GM19043 (cell line): ENCODE results near the gene DYNC1I2.
"Not testable (repeated sequence)": the region's sequence is repeated elsewhere in the genome, so short reads cannot be mapped to it uniquely, and the experiment has no call there.

Experiments used
- ATAC-seq: cut with Tn5 transposase; IDR thresholded peaks from one replicate; pipeline ENCODE4 v1.9.1; 2021; ENCODE audit warnings: low read depth; ENCODE audit not compliant: unreplicated experiment

The DYNC1I2 gene

DNA sequence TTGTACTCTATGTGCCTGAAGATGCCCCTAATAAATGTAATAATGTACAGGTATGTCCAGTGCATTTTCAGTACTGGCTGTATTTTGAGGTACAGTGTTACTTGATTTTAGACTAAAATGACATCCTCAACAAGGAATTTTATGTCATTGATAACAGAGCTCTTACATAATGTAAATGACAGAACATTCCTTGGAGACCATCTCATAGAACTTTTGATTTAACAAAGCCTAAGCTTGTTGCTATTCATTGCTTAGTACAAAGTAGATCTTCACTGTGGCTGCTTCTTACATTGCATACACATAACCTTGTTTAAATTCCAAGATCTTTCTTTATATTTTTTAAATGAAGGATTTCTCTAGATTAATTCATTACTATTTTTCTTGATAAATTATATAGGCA lies 24.1 kb downstream of the DYNC1I2 start:
- no peak for ATAC-seq

DNA sequence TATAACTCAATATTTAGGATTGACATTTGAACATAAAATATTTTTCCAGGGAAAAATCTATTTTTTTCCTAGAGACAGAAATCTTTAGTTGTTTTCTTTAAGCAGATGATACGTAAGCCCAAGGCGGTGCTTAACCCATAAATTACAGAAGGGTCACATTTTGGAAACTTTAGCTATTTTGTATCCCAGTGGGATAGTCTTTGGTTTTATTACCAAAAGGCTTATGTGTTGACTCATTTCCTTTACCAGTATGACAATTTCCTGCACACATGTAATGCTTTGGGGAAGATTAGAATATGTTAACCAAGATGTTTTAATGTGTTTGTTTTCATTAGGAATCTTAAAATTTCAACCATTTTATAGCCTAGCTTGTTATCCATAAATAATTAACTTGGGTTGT lies 24.8 kb downstream of the DYNC1I2 start:
- ATAC-seq = no peak

DNA sequence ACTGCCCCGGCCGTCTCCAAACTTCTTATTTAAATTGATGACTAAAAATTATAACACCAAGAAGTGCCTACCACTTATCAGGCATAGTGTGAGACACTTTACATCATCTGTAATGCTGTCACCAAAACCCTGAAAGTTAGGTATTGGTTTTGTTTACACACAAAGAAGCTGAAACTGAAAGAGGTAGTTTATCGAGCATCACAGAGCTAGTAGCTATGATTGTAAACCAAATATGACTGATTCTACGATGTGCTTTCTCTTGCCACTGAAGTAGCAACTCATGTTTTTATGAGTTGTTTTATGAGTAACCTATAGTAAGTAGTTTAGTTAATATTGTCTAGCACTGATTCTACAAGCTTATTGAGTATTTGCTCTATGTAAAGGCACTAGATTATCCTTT lies 31.5 kb downstream of the DYNC1I2 start:
- ATAC-seq = no peak

DNA sequence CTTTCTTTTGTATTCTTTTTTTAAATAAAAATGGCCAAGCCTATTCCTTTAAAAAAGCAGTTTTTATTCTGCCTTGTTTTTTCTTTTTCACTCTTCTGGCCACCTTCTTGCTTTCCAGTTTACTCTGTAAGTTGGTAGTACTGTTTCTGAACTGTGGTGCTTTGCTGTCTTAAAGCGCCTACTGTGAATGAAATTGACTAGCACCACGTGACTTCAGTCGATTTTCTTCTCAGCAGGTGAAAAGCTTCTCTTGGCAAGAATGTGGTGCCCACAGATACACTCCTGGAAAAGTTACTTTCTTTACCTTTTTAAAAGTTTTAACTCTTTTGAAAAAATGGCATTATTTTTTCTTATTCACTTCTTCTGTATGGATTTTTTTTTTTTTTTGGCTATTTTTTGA lies 32.4 kb downstream of the DYNC1I2 start:
- no peak for ATAC-seq

- no peak for ATAC-seq
Measured at GRCh38 chr2:171723716-171724683, 36.7 kb downstream of the DYNC1I2 start.

GRCh38 chr2:171726847-171727450 lies 39.7 kb downstream of the DYNC1I2 start:
- ATAC-seq = no peak

DNA sequence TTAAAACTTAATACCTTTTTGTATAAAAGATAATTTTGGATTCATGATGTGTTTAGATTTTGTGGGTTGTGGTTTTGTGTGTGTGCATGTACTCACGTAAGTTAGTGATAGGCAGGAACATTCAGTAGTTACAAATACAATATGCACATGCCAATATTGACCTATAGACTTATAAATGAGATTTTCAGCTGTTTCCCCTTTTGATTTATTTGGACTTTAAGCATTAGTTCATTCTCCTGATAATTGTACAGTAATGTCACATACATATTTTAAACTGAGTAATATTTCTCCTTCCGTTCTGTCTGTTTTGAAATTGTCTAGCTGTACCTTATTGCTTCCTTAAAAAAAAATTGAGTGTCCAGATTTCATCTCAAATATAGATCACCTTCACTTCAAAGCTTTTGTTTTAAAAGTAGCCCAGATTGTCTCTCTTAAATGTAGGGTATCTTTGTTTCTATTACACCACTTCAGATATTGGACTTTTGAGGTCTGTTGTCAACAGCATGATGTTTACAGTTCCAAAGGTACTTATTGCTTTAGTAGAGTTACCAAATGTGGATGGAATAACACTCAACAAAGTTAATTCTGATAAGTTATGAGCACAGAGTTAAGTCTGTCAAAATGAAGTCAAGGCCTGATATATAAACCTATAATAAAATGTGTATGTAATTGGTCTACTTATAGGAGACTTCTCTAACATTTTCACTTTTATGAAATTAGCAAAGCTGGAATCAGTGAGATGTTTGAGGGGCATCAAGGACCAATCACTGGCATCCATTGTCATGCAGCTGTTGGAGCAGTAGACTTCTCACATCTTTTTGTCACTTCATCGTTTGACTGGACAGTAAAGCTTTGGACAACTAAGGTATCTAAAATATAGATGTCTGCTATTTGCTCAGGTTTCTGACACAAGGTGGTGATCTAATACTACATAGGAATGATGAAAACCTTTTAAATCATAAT lies 42.0 kb downstream of the DYNC1I2 start:
- ATAC-seq = no peak

GRCh38 chr2:171729952-171730317 lies 42.7 kb downstream of the DYNC1I2 start:
- ATAC-seq = no peak

DNA sequence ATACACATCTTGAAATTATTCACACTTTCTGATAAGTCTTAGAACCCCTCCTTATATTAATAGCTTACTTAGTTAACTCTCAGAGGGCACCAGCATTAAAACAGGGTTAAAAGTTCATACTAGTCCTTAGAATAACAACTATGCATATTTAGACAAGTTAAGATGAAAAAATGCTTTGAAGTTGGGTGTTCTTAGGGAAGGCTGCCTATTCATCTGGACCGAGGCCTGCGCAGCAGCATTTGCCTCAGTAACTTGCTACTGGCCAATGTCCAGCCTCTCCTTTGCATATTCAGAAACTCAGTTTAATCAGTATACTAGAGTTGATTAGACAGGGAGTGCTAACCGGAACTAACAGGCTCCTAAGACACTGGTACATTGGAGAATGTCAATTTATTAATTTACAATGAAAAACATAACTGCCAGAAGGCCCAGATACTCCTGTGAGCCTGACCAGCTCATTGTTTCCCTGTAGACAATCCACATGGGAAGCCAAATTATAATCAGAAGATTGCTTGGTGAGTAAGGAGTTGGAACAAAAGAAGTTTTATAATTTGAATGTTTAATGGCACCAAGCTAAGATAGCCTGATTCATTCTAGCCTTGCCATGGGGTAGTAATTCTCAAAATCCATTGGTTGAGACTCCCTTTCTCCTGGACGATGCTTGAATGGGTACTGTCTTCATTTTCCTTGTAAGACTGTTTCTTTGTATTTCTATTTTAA lies 48.9 kb downstream of the DYNC1I2 start:
- ATAC-seq = no peak

GRCh38 chr2:171741189-171741588 lies 53.9 kb downstream of the DYNC1I2 start:
- peak; percentile 59 for ATAC-seq

- ATAC-seq = no peak
Measured at GRCh38 chr2:171742760-171743159, 55.5 kb downstream of the DYNC1I2 start.

- no peak for ATAC-seq
Measured at GRCh38 chr2:171745141-171745540, 57.9 kb downstream of the DYNC1I2 start.

DNA sequence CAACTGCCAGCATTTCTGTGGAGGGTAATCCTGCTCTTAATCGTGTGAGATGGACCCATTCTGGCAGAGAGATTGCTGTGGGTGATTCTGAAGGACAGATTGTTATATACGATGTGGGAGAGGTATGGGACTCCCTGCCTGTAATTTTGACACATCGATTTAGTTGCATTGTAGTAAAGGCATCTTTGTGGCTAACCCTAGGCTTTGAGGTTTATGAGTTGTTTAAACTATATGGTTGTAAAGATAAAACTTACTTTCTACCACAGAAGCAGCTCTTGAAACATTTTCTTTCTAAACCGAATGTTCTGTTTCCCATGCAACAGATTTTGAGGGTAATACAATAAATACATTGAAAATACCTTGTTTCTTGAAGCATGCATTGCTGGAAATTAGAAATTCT lies 58.5 kb downstream of the DYNC1I2 start:
- no peak for ATAC-seq

DNA sequence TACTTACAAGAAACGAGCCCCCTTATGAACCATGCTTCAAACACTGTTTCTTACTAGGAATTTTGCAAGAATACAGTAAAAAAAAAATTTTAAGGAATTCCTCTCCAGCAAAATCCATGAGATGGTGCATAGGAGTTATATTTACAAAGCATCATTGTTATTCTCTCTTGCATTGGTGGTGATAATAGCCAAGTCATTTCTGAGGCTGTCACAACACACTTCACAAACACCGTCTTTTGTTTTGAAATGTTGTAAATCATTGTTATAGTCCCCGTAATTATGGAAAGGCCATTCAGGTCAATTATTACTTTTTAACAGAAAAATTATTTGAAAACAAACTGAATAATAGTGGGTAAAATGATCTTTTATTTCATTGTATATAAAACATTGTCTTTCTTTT lies 60.1 kb downstream of the DYNC1I2 start:
- ATAC-seq = no peak

GRCh38 chr2:171754254-171754939 lies 67.1 kb downstream of the DYNC1I2 start:
- ATAC-seq = no peak

DNA sequence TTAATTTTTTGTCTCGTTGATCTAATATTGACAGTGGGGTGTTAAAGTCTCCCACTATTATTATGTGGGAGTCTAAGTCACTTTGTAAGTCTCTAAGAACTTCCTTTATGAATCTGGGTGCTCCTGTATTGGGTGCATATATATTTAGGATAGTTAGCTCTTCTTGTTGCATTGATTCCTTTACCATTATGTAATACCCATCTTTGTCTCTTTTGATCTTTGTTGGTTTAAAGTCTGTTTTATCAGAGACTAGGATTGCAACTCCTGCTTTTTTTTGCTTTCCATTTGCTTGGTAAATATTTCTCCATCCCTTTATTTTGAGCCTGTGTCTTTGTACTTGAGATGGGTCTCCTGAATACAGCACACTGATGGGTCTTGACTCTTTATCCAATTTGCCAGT lies 71.5 kb downstream of the DYNC1I2 start:
- ATAC-seq = not testable (repeated sequence)

DNA sequence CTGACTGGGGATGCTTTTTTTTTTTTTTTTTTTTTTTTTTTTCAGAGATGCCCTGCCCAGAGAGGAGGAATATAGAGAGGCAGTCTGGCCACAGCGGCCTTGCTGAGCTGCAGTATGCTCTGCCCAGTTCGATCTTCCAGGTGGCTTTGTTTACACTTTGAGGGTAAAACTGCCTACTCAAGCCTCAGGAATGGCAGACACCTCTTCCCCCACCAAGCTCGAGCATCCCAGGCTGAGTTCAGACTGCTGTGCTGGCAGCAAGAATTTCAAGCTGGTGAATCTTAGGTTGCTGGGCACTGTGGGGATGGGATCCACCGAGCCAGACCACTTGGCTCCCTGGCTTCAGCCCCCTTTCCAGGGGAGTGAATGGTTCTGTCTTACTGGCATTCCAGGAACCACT lies 73.9 kb downstream of the DYNC1I2 start:
- ATAC-seq = not testable (repeated sequence)

DNA sequence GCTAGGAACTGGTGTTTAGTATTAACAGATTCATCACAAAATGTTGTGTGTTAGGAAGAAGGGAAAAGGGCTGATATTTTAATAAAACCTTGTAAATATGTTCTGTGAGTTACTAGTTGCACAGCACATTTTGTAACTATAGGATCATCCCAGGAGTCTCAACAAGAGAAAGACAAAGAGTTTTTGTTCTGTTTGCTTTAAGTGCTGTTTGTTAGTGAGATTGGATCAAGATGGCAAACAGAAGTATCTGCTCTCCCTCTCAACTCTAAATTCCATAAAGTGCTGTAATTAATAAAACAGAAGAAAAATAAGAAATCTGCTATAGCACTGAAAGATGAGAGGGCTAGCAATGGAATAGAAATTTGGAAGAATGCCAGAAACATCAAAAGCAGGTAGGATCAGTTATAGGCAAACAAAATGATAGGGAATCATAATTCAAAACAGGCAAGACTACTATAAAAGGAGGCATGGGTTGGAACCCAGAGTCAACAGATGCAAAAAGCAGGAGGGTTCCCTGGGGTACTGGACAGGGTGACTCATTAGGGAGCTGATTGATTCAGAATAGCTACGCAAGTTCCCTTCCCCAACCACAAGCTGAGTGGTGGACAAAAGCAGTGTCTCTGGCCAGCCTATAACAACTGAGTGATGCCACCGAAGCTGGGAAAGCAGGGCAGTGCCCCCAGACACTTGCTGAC lies 75.8 kb downstream of the DYNC1I2 start:
- no peak for ATAC-seq

DNA sequence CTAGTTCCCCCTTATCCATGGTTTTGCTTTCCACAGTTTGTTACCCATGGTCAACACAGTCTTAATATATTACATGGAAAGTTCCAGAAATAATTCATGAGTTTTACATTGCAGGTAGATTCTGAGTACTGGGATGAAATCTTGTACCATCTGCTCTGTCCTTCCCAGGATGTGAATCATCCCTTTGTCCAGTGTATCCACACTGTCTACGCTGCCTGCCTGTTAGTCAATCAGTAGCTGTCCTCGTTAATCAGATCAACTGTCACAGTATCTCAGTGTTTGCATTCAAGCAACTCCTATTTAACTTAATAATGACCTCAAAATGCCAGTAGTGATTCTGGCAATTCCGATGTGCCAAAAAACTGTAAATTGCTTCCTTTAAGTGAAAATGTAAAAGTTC lies 76.3 kb downstream of the DYNC1I2 start:
- ATAC-seq = no peak
